Glutamatergic neuron (in vitro differentiated cells): Measurements from ENCODE around the gene CCNY. TPM values are rescaled to one million over a fixed set of nuclear protein-coding genes. Genes with fewer than 3 reads are reported as not detected.
A peak's percentile ranks its signal among the peaks of the same experiment; 100 is the strongest.
"Not testable (repeated sequence)": the region's sequence is repeated elsewhere in the genome, so short reads cannot be mapped to it uniquely, and the experiment has no call there.

ENCODE experiments used
- DNase-seq: peaks from one replicate; pipeline ENCODE4 v3.0.0; 2022
- H3K27ac Mint-ChIP-seq: one replicate; pipeline ENCODE4 v1.8.0; 2020; ENCODE audit warnings: mild to moderate bottlenecking, mixed read lengths, inconsistent platforms; ENCODE audit not compliant: unreplicated experiment
- H3K27me3 Mint-ChIP-seq: one replicate; pipeline ENCODE4 v1.8.0; 2020; ENCODE audit warnings: mild to moderate bottlenecking, moderate library complexity, mixed read lengths, inconsistent platforms; ENCODE audit not compliant: unreplicated experiment
- H3K36me3 Mint-ChIP-seq: one replicate; pipeline ENCODE4 v1.8.0; 2020; ENCODE audit warnings: mild to moderate bottlenecking, mixed read lengths, inconsistent platforms; ENCODE audit not compliant: unreplicated experiment
- H3K4me1 Mint-ChIP-seq: one replicate; pipeline ENCODE4 v1.8.0; 2020; ENCODE audit warnings: mild to moderate bottlenecking, low read depth, mixed read lengths, inconsistent platforms; ENCODE audit not compliant: unreplicated experiment
- H3K4me3 Mint-ChIP-seq: one replicate; pipeline ENCODE4 v1.8.0; 2020; ENCODE audit warnings: mild to moderate bottlenecking, mixed read lengths, inconsistent platforms; ENCODE audit not compliant: unreplicated experiment
- H3K9me3 Mint-ChIP-seq: one replicate; pipeline ENCODE4 v1.8.0; 2020; ENCODE audit warnings: mild to moderate bottlenecking, moderate library complexity, mixed read lengths, inconsistent platforms; ENCODE audit not compliant: unreplicated experiment
- CTCF ChIP-seq: fragments of 200-600 bp; sonication (generic); IDR thresholded peaks from one replicate; pipeline ENCODE4 v1.5.0; 2021; ENCODE audit not compliant: partially characterized antibody, unreplicated experiment
- total RNA-seq: library from RNA; stranded (reverse); fragmentation: NEBNext Ultra II Directional; extraction: Animal tissue kit (Norgen Biotek cat#: 25700); gene quantifications from one replicate; pipeline ENCODE4 v1.2.1, GENCODE V29; 2021; ENCODE audit not compliant: unreplicated experiment

CCNY gene
- total RNA-seq, 1 donor from 2014 or later: 219 TPM

- Mint-ChIP-seq H3K4me1 (peaks cover 72% of the 10 kb centered on the region), H3K36me3 (no peaks in the 10 kb centered on the region), H3K27me3 (peaks cover 11% of the 10 kb centered on the region), H3K4me3 (peak overlapping the region; percentile 74), H3K9me3 (peaks cover 36% of the 10 kb centered on the region), H3K27ac (peak overlapping the region; percentile 95)
- DNase-seq: peak; percentile 52
- no peak for TF ChIP-seq CTCF
These were observed 80.5 kb downstream of the CCNY start for GRCh38 chr10:35416619-35417312.

DNA sequence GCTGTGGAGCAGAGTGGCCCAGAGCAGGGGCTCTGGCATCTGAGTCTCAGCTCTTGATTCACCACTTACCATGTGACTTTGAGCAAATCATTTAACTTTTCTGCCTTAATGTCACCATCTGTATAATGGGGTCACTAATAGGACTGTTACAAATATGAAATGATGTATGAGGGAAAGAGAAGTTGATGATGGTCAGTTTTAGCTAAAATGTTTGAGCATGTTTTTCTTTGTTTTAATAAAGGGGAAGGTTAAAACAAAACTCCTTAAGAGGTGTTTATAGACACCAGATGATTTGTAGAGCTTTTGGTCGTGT is 81.0 kb downstream of the CCNY start:
- Mint-ChIP-seq H3K36me3 (no peaks in the 10 kb centered on the region), H3K27me3 (peaks cover 11% of the 10 kb centered on the region), H3K9me3 (peaks cover 36% of the 10 kb centered on the region), H3K4me3 (peak overlapping the region; percentile 17), H3K27ac (peak overlapping the region; percentile 95), H3K4me1 (peaks cover 75% of the 10 kb centered on the region)
- TF ChIP-seq CTCF: no peak
- DNase-seq: no peak

- H3K27me3 Mint-ChIP-seq: peaks cover 11% of the 10 kb centered on the region
- peak overlapping the region; percentile 32 for H3K4me3 Mint-ChIP-seq
- no peak for TF ChIP-seq CTCF
- H3K4me1 Mint-ChIP-seq: peaks cover 77% of the 10 kb centered on the region
- H3K9me3 Mint-ChIP-seq: peaks cover 36% of the 10 kb centered on the region
- no peak for DNase-seq
- peak overlapping the region; percentile 69 for H3K27ac Mint-ChIP-seq
- H3K36me3 Mint-ChIP-seq: no peaks in the 10 kb centered on the region
These were observed 81.5 kb downstream of the CCNY start for GRCh38 chr10:35417795-35418194.

DNA sequence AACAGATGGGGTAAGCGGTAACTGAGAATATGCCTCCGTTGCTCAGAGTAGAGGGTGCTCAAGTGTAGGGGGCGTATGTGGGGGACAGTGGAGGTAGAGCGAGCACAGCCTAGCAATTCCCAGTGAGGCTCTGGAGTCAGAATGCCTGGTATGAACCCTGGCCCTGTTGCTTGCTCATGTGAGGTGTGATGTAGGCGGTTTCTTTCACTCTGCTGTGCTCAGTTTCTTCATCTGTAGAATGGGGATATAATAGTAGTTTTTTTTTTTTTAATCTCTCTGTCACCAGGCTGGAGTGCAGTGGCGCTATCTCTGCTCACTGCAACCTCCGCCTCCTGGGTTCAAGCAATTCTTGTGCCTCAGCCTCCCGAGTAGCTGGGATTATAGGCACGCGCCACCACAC is 82.3 kb downstream of the CCNY start:
- Mint-ChIP-seq H3K4me1 (peaks cover 80% of the 10 kb centered on the region), H3K9me3 (peaks cover 36% of the 10 kb centered on the region), H3K27ac (peak overlapping the region; percentile 69), H3K27me3 (peaks cover 14% of the 10 kb centered on the region), H3K4me3 (peak overlapping the region; percentile 56)
- not testable (repeated sequence) for H3K36me3 Mint-ChIP-seq, DNase-seq

DNA sequence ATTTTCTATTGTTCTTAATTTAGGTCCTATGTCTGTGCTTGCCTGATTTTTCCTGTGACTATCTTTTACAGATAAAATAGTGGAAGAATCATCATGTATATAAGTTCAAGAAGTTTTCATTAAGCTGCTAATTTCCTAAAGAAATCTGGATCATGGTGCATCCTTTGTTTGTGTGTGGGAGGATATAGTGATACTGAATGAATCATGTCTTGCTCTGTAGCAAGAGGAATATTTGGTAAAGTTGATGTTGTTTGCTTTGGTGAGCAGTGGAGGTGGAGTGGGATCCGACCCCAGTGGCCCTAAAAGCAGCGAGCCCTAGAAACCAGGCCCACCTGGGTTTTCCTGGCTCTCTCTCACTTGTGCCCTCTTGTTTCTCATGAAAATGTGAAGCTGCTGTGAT is 83.7 kb downstream of the CCNY start:
- no peak for DNase-seq
- H3K4me3 Mint-ChIP-seq: no peak overlapping the region
- H3K27me3 Mint-ChIP-seq: peaks cover 17% of the 10 kb centered on the region
- H3K4me1 Mint-ChIP-seq: peaks cover 75% of the 10 kb centered on the region
- TF ChIP-seq CTCF: no peak
- H3K27ac Mint-ChIP-seq: peak overlapping the region; percentile 28
- H3K9me3 Mint-ChIP-seq: peaks cover 28% of the 10 kb centered on the region
- no peaks in the 10 kb centered on the region for H3K36me3 Mint-ChIP-seq
